Hepatocyte (in vitro differentiated cells): ENCODE measurements around the gene PLCB2. TPM values are rescaled to one million over a fixed set of nuclear protein-coding genes. Genes with fewer than 3 reads are reported as not detected.

ENCODE experiments used
- DNase-seq: peaks from one replicate; pipeline ENCODE4 v3.0.0-alpha.2; 2016; ENCODE audit warnings: low spot score
- H2AFZ ChIP-seq: fragments of 200-600 bp; sonication (generic); 2 replicates; pipeline ENCODE4 v1.6.0; 2016; ENCODE audit warnings: antibody characterized with exemption, mild to moderate bottlenecking
- H3K27ac ChIP-seq: fragments of 200-600 bp; sonication (generic); 2 replicates; pipeline ENCODE4 v1.5.1; 2016; ENCODE audit warnings: mild to moderate bottlenecking
- H3K27me3 ChIP-seq: fragments of 200-600 bp; sonication (generic); 2 replicates; pipeline ENCODE4 v1.6.1; 2016
- H3K36me3 ChIP-seq: fragments of 200-600 bp; sonication (generic); replicated peaks from 2 replicates; pipeline ENCODE4 v1.5.1; 2016; ENCODE audit warnings: low read depth; ENCODE audit not compliant: insufficient read depth
- H3K4me1 ChIP-seq: fragments of 200-600 bp; sonication (generic); 2 replicates; pipeline ENCODE4 v1.5.1; 2016; ENCODE audit warnings: mild to moderate bottlenecking, moderate library complexity; ENCODE audit not compliant: insufficient read depth
- H3K4me2 ChIP-seq: fragments of 200-600 bp; sonication (generic); 2 replicates; pipeline ENCODE4 v1.6.0; 2016
- H3K4me3 ChIP-seq: fragments of 200-600 bp; sonication (generic); 2 replicates; pipeline ENCODE4 v1.5.1; 2016; ENCODE audit warnings: mild to moderate bottlenecking
- H3K79me2 ChIP-seq: fragments of 200-600 bp; sonication (generic); 2 replicates; pipeline ENCODE4 v1.6.0; 2017; ENCODE audit warnings: mild to moderate bottlenecking
- H3K9me2 ChIP-seq: fragments of 200-600 bp; sonication (generic); replicated peaks from 2 replicates; pipeline ENCODE4 v1.6.0; 2017; ENCODE audit warnings: mild to moderate bottlenecking; ENCODE audit not compliant: insufficient read depth
- H3K9me3 ChIP-seq: fragments of 200-600 bp; sonication (generic); 2 replicates; pipeline ENCODE4 v1.5.1; 2016; ENCODE audit warnings: low read depth, mild to moderate bottlenecking
- H4K20me1 ChIP-seq: fragments of 200-600 bp; sonication (generic); 2 replicates; pipeline ENCODE4 v1.6.0; 2016; ENCODE audit warnings: mild to moderate bottlenecking; ENCODE audit not compliant: insufficient read depth, poor library complexity, severe bottlenecking
- EZH2 ChIP-seq: fragments of 200-600 bp; sonication (generic); IDR thresholded peaks from 2 replicates; pipeline ENCODE4 v1.6.1; 2016; ENCODE audit warnings: antibody characterized with exemption, mild to moderate bottlenecking, borderline replicate concordance
- EZH2phosphoT487 ChIP-seq: fragments of 200-600 bp; sonication (generic); IDR thresholded peaks from one replicate; pipeline ENCODE4 v1.6.1; 2018; ENCODE audit warnings: antibody characterized with exemption, mild to moderate bottlenecking, low read depth, moderate library complexity; ENCODE audit not compliant: unreplicated experiment, severe bottlenecking
- WGBS: methylation state at CpG from one replicate; pipeline ENCODE4 v1.1.6; 2016; ENCODE audit warnings: low lambda C conversion rate; ENCODE audit errors: missing lambda C conversion rate; 5-methylcytosine and 5-hydroxymethylcytosine counted together
- polyA plus RNA-seq: library from polyadenylated mRNA; unstranded; fragments of >200 nt; fragmentation: Nextera tagmentation; extraction: Ambion mirVana; gene quantifications from 2 replicates; pipeline ENCODE4 v1.2.1, GENCODE V29; 2016
- total RNA-seq: library from RNA; depleted of rRNA; stranded (reverse); fragments of >200 nt; gene quantifications from 2 replicates; pipeline ENCODE4 v1.2.3, GENCODE V29; 2014
- TF ChIP-seq, protein P1 (sequence below): fragments of 200-600 bp; sonication (generic); IDR thresholded peaks from 2 replicates; pipeline ENCODE4 v1.5.1; 2016; ENCODE audit warnings: antibody characterized with exemption, mild to moderate bottlenecking; ENCODE audit not compliant: poor library complexity

The PLCB2 gene
- total and polyA plus RNA-seq, 2 experiments from 2014 or later, result 1.7 to 4.4 TPM

DNA sequence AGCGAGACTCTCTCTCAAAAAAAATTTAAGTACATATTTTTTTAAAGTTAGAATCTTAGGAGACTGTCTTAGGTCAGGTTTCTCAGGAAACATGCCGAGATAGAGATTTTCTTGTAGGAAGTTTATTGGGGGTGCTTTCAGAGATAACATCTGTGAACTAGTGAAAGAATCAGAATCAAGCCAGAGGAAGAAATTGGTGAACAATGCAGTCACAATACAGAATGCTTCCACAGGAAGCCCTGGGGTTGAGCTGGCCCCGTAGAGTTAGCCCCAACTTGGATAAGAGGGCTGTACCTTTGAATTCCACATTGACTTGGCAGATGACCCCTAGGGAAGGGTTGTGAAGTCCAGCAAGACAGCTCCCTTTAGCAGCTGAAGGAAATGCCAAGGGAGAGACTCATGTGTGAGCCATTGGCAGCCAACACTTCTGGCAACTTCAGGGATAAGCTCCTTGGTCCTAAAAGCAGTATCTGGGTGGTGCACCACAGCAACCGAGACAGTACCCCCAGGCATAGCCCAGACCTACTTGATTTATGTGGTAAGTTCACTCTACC, 7.1 kb upstream of the PLCB2 start:
- no peak for DNase-seq
- no peaks in the 10 kb centered on the region for H4K20me1 ChIP-seq
- H3K4me2 ChIP-seq, result no peak overlapping the region
- 74% methylated on average over 4 of the region's 4 CpGs for WGBS
- H3K9me2 ChIP-seq, result no peaks in the 10 kb centered on the region
- H3K4me1 ChIP-seq, result no peaks in the 10 kb centered on the region
- H3K27ac ChIP-seq, result no peak overlapping the region
- H3K9me3 ChIP-seq, result no peaks in the 10 kb centered on the region
- no peaks in the 10 kb centered on the region for H3K36me3 ChIP-seq
- no peak overlapping the region for H3K4me3 ChIP-seq
- no peaks in the 10 kb centered on the region for H3K79me2 ChIP-seq
- TF ChIP-seq, protein P1, sequence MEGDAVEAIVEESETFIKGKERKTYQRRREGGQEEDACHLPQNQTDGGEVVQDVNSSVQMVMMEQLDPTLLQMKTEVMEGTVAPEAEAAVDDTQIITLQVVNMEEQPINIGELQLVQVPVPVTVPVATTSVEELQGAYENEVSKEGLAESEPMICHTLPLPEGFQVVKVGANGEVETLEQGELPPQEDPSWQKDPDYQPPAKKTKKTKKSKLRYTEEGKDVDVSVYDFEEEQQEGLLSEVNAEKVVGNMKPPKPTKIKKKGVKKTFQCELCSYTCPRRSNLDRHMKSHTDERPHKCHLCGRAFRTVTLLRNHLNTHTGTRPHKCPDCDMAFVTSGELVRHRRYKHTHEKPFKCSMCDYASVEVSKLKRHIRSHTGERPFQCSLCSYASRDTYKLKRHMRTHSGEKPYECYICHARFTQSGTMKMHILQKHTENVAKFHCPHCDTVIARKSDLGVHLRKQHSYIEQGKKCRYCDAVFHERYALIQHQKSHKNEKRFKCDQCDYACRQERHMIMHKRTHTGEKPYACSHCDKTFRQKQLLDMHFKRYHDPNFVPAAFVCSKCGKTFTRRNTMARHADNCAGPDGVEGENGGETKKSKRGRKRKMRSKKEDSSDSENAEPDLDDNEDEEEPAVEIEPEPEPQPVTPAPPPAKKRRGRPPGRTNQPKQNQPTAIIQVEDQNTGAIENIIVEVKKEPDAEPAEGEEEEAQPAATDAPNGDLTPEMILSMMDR, result no peak
- TF ChIP-seq EZH2phosphoT487 (no peak), EZH2 (no peak)
- H3K27me3 ChIP-seq, result peaks cover 10% of the 10 kb centered on the region
- no peak overlapping the region for H2AFZ ChIP-seq

DNA sequence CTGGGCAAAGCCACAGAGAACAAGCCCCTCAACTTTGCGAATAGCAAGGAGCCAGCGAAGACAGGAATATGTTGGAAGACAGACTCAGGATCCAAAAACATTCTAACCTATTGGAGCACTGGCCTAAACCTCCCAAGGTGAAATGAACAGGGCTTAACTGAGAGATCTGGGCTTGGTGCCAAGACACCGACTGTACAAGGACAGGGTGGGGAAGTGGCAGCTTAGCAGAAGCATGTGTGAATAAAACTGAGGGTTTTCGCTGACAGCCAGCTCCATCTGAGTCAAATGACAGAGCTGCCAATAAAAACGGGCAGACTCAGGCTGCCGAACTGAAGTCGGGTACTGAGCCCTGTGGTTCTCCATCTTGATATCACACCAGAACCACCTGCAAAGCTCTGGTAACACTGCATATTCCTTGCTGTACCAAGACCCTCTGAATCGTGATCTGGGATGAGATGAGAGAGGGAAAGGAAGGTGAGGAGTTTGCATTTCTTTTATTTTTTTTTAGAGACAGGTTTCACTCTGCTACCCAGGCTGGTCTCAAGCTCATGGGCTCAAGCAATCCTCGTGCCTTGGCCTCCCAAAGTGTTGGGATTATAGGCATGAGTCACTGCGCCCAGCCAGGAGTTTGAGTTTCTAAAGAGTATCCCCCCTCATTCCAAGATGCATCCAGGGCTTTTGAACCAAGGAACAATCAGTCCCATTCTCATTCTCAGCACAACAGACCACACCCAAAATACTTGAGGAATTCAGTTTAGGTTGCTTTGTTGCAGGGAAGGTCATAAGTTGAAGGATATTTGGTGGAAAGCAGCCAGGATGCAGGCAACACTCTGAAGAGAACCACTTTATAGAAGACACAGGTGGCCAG, 6.0 kb upstream of the PLCB2 start:
- WGBS, result 60% methylated on average over 10 of the region's 10 CpGs
- Histone ChIP-seq H3K27me3 (peaks cover 10% of the 10 kb centered on the region), H3K4me2 (no peak overlapping the region), H4K20me1 (no peaks in the 10 kb centered on the region), H3K4me1 (no peaks in the 10 kb centered on the region), H3K9me3 (no peaks in the 10 kb centered on the region), H3K79me2 (no peaks in the 10 kb centered on the region), H3K4me3 (no peak overlapping the region), H2AFZ (no peak overlapping the region), H3K27ac (no peak overlapping the region), H3K9me2 (no peaks in the 10 kb centered on the region), H3K36me3 (no peaks in the 10 kb centered on the region)
- peak; percentile 57 for DNase-seq
- TF ChIP-seq EZH2phosphoT487, result no peak

- Histone ChIP-seq H3K27me3 (peaks cover 10% of the 10 kb centered on the region), H3K9me2 (no peaks in the 10 kb centered on the region), H3K4me3 (no peak overlapping the region), H3K36me3 (no peaks in the 10 kb centered on the region), H3K9me3 (no peaks in the 10 kb centered on the region), H3K79me2 (no peaks in the 10 kb centered on the region), H3K27ac (no peak overlapping the region), H3K4me1 (peaks cover 6% of the 10 kb centered on the region), H2AFZ (no peak overlapping the region), H3K4me2 (no peak overlapping the region), H4K20me1 (no peaks in the 10 kb centered on the region)
- 93% methylated on average over 10 of the region's 10 CpGs for WGBS
- no peak for DNase-seq
- TF ChIP-seq, protein P1, result no peak
- no peak for TF ChIP-seq EZH2
Measured at GRCh38 chr15:40312370-40313158, 4.8 kb upstream of the PLCB2 start.

- WGBS, result 66% methylated on average over 3 of the region's 3 CpGs
Measured at GRCh38 chr15:40310993-40311392, 3.3 kb upstream of the PLCB2 start.

More at GRCh38 chr15:40310993-40311392, 3.3 kb upstream of the PLCB2 start:
- H3K36me3 ChIP-seq, result no peaks in the 10 kb centered on the region
- no peaks in the 10 kb centered on the region for H3K9me3 ChIP-seq
- H3K27me3 ChIP-seq, result peaks cover 10% of the 10 kb centered on the region
- H3K27ac ChIP-seq, result no peak overlapping the region
- no peak overlapping the region for H3K4me3 ChIP-seq
- H2AFZ ChIP-seq, result no peak overlapping the region
- peaks cover 13% of the 10 kb centered on the region for H3K4me1 ChIP-seq
- no peaks in the 10 kb centered on the region for H4K20me1 ChIP-seq
- DNase-seq, result no peak
- TF ChIP-seq EZH2 (no peak), EZH2phosphoT487 (no peak)
- TF ChIP-seq, protein P1, result no peak
- no peak overlapping the region for H3K4me2 ChIP-seq
- H3K9me2 ChIP-seq, result no peaks in the 10 kb centered on the region
- no peaks in the 10 kb centered on the region for H3K79me2 ChIP-seq
